GM19099 (cell line): ENCODE results near the gene SETD7.

Experiments used
- POLR2A ChIP-seq: IDR thresholded peaks from 3 replicates; pipeline ENCODE4 v1.6.1; 2011; ENCODE audit warnings: low read depth; ENCODE audit not compliant: insufficient read length; ENCODE audit errors: extremely low read depth

The SETD7 gene

DNA sequence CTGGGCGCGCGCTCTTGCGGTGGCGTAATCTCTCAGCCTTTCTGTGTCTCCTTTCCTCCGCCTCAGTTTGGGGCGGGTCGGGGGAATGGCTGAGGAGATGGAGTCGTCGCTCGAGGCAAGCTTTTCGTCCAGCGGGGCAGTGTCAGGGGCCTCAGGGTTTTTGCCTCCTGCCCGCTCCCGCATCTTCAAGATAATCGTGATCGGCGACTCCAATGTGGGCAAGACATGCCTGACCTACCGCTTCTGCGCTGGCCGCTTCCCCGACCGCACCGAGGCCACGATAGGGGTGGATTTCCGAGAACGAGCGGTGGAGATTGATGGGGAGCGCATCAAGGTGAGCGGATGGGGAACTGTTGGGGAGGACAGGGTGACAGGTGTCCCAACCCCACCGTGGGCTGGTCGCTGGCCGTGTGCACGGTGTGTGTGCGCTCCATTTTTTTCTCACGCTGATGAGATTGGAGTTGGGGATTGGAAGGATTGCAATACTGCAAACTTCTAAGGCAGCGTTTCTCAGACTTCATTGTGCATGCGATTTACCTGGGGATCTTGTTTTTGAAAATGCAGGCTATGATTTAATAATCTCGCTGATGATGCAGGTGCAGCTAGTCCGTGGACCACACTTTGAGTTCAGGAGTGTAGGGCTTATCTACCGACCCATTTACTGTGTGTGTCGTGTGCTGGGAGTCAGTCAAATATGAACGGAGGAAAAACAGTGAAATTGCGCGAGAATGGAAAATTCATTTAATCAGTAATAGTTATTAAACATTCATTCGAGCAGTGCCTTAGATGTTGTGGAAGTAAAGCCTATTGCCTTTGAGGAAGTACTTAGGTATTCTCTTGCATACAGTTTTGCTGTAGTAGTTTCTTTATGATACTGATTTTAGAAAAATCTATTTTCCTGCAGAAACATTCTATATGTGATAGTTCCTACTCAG lies 101.6 kb downstream of the SETD7 start, which contains the start of gene RAB33B:
Gene RAB33B, plus strand, starts transcription at position 11 of the 935 bp plus-strand sequence. Its CDS starts 75 bp downstream, at position 86.
- TF ChIP-seq POLR2A, result peak; percentile 7

GRCh38 chr4:139453371-139454110 lies 102.5 kb downstream of the SETD7 start:
- TF ChIP-seq POLR2A, result peak; percentile 88

DNA sequence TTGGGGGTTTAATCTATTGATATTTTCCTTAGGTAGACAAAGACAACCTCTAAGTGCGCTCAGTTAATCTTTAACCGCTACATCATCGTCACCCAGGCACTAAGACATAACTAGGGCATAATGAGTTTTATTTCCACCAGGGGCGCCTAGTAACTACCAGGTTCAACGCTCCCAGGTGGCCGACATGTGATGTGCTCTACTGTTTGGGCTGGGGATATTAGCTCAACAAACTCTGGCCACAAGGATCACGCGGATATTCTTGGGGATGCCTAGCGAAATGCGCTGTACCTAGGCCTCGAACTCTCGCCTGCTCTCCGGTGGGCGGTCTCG lies 103.0 kb downstream of the SETD7 start:
- TF ChIP-seq POLR2A, result no peak

DNA sequence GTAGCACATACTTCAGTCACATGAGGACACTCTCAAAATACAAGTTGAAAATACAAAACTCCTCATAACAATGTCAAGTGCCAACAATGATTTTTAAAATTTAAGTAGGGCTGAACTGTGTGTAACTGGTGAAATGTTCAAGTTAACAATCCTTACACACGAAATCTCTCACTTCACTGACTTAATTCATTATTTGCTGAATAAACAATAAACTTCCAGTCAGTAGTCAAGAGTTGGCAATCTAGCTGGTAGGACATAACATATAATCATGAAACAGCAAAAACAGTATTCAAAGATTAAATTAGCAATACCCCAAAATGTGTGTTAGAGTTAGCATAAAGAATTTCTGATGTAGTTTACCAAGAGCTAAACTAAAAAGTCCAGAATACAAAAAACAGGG lies 104.0 kb downstream of the SETD7 start:
- no peak for TF ChIP-seq POLR2A

- TF ChIP-seq POLR2A, result no peak
Measured at GRCh38 chr4:139450586-139450985, 105.4 kb downstream of the SETD7 start.
